Smooth muscle cell (in vitro differentiated cells): ENCODE measurements around the gene ANKDD1A. TPM values are rescaled to one million over a fixed set of nuclear protein-coding genes. Genes with fewer than 3 reads are reported as not detected.

ENCODE experiments used
- DNase-seq: peaks from one replicate; lab custom pipeline; 2025; ENCODE audit not compliant: unreplicated experiment; lab: John Stamatoyannopoulos, UW
- H2AFZ ChIP-seq: fragments of 200-600 bp; sonication (generic); 2 replicates; pipeline ENCODE4 v1.6.0; 2016; ENCODE audit warnings: antibody characterized with exemption, low read depth, mild to moderate bottlenecking
- H3F3A ChIP-seq: fragments of 200-600 bp; sonication (generic); 2 replicates; pipeline ENCODE4 v1.6.0; 2017; ENCODE audit warnings: antibody characterized with exemption, low read depth
- H3K27ac ChIP-seq: fragments of 200-600 bp; sonication (generic); 2 replicates; pipeline ENCODE4 v1.5.1; 2016; ENCODE audit warnings: low read depth, mild to moderate bottlenecking
- H3K27me3 ChIP-seq: fragments of 200-600 bp; sonication (generic); 2 replicates; pipeline ENCODE4 v1.6.1; 2016; ENCODE audit warnings: low read depth, mild to moderate bottlenecking
- H3K36me3 ChIP-seq: fragments of 200-600 bp; sonication (generic); 2 replicates; pipeline ENCODE4 v1.5.1; 2016; ENCODE audit warnings: low read depth
- H3K4me1 ChIP-seq: fragments of 200-600 bp; sonication (generic); 2 replicates; pipeline ENCODE4 v1.5.1; 2016; ENCODE audit warnings: low read depth
- H3K4me2 ChIP-seq: fragments of 200-600 bp; sonication (generic); 2 replicates; pipeline ENCODE4 v1.6.0; 2016; ENCODE audit warnings: mild to moderate bottlenecking
- H3K4me3 ChIP-seq: fragments of 200-600 bp; sonication (generic); 2 replicates; pipeline ENCODE4 v1.5.1; 2016; ENCODE audit warnings: mild to moderate bottlenecking
- H3K79me2 ChIP-seq: fragments of 200-600 bp; sonication (generic); 2 replicates; pipeline ENCODE4 v1.6.0; 2016; ENCODE audit warnings: low read depth, mild to moderate bottlenecking
- H3K9ac ChIP-seq: fragments of 200-600 bp; sonication (generic); 2 replicates; pipeline ENCODE4 v1.6.0; 2016; ENCODE audit warnings: low read depth
- H3K9me3 ChIP-seq: fragments of 200-600 bp; sonication (generic); replicated peaks from 2 replicates; pipeline ENCODE4 v1.5.1; 2016; ENCODE audit warnings: low read depth
- H4K20me1 ChIP-seq: fragments of 200-600 bp; sonication (generic); 2 replicates; pipeline ENCODE4 v1.6.0; 2016; ENCODE audit warnings: low read depth
- CTCF ChIP-seq: fragments of 200-600 bp; sonication (generic); IDR thresholded peaks from 2 replicates; pipeline ENCODE4 v1.5.1; 2017; ENCODE audit warnings: borderline replicate concordance, mild to moderate bottlenecking, antibody characterized with exemption; ENCODE audit not compliant: insufficient read depth, poor library complexity, severe bottlenecking
- WGBS: methylation state at CpG from one replicate; pipeline ENCODE4 v1.1.7; 2016; ENCODE audit warnings: low lambda C conversion rate; 5-methylcytosine and 5-hydroxymethylcytosine counted together
- polyA plus RNA-seq: library from polyadenylated mRNA; unstranded; fragments of >200 nt; fragmentation: Nextera tagmentation; extraction: Ambion mirVana; gene quantifications from 2 replicates; pipeline ENCODE4 v1.2.1, GENCODE V29; 2016
- total RNA-seq: library from RNA; depleted of rRNA; stranded (reverse); fragments of >200 nt; gene quantifications from 2 replicates; pipeline ENCODE4 v1.2.3, GENCODE V29; 2014

The ANKDD1A gene
- total and polyA plus RNA-seq, 2 experiments from 2014 or later, result 1.3 to 2.8 TPM

DNA sequence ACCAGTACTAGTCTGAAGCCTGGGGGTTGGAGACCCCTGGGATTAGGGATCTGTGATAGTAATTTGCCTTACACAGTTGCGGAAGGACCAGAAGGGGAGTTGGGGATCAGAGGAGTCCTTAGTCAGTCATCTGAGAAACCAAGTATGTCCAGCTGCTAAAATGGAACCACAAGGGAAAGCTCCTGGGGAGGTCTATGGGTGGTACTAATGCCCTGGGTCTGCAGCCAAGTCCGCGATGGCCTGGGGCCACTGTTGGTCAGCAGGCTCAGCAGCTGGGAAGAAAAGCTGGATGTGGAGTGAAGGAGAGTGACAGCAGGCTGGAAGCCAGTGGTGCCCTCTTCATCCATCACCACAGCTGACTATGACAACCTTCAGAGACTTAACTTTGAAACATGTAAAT is 2.2 kb upstream of the ANKDD1A start:
- TF ChIP-seq CTCF, result no peak
- WGBS, result 97% methylated on average over 3 of the region's 3 CpGs
- no peaks in the 10 kb centered on the region for H3K9me3 ChIP-seq
- H3F3A ChIP-seq, result no peaks in the 10 kb centered on the region
- peaks cover 5% of the 10 kb centered on the region for H4K20me1 ChIP-seq
- H2AFZ ChIP-seq, result no peak overlapping the region
- H3K27ac ChIP-seq, result no peak overlapping the region
- H3K36me3 ChIP-seq, result no peaks in the 10 kb centered on the region
- H3K27me3 ChIP-seq, result no peaks in the 10 kb centered on the region
- H3K4me2 ChIP-seq, result no peak overlapping the region
- no peaks in the 10 kb centered on the region for H3K79me2 ChIP-seq
- no peak overlapping the region for H3K4me3 ChIP-seq
- H3K4me1 ChIP-seq, result peaks cover 5% of the 10 kb centered on the region
- H3K9ac ChIP-seq, result no peak overlapping the region
- DNase-seq, result no peak

GRCh38 chr15:64912379-64913325 is 950 bp downstream of the ANKDD1A start:
- 77% methylated on average over 15 of the region's 15 CpGs for WGBS
- H3K4me2 ChIP-seq, result peak overlapping the region; percentile 82
- H3K4me3 ChIP-seq, result no peak overlapping the region
- H3K9ac ChIP-seq, result no peak overlapping the region
- H4K20me1 ChIP-seq, result peaks cover 5% of the 10 kb centered on the region
- no peaks in the 10 kb centered on the region for H3F3A ChIP-seq
- no peak overlapping the region for H2AFZ ChIP-seq
- H3K36me3 ChIP-seq, result no peaks in the 10 kb centered on the region
- H3K4me1 ChIP-seq, result no peaks in the 10 kb centered on the region
- no peak for DNase-seq
- H3K27me3 ChIP-seq, result no peaks in the 10 kb centered on the region
- TF ChIP-seq CTCF, result no peak
- H3K79me2 ChIP-seq, result no peaks in the 10 kb centered on the region
- H3K27ac ChIP-seq, result no peak overlapping the region
- no peaks in the 10 kb centered on the region for H3K9me3 ChIP-seq

- no peak overlapping the region for H3K27ac ChIP-seq
- no peaks in the 10 kb centered on the region for H3K79me2 ChIP-seq
- peaks cover 5% of the 10 kb centered on the region for H4K20me1 ChIP-seq
- no peak for TF ChIP-seq CTCF
- no peaks in the 10 kb centered on the region for H3F3A ChIP-seq
- H3K36me3 ChIP-seq, result no peaks in the 10 kb centered on the region
- no peaks in the 10 kb centered on the region for H3K9me3 ChIP-seq
- DNase-seq, result no peak
- no peak overlapping the region for H3K4me2 ChIP-seq
- H2AFZ ChIP-seq, result no peak overlapping the region
- no peak overlapping the region for H3K4me3 ChIP-seq
- no peak overlapping the region for H3K9ac ChIP-seq
- H3K27me3 ChIP-seq, result no peaks in the 10 kb centered on the region
- H3K4me1 ChIP-seq, result no peaks in the 10 kb centered on the region
- WGBS, result 81% methylated on average over 13 of the region's 13 CpGs
Measured at GRCh38 chr15:64915518-64916227, 4.0 kb downstream of the ANKDD1A start.
